ENCODE measurements around the gene FGD2.

GRCh38 chr6:37013516-37014491 is 8.3 kb downstream of the FGD2 start:
- no peak for TF ChIP-seq REST (IDR thresholded peaks at IDR 0.05; ENCODE audit: borderline replicate concordance)
- TF ChIP-seq CTCF (IDR thresholded peaks at IDR 0.05; ENCODE audit: poor library complexity, severe bottlenecking): no peak
- TF ChIP-seq EZH2 (IDR thresholded peaks at IDR 0.05; ENCODE audit: borderline replicate concordance, insufficient read depth, low read length, poor library complexity, severe bottlenecking): no peak
- no peak for TF ChIP-seq TAF1 (IDR thresholded peaks at IDR 0.05; ENCODE audit: low read depth)

Measured in neural cell (in vitro differentiated cells).